NCI-H2196 treated with DMSO at 0.1 percent for 48 hours (cell line): ENCODE data around the gene DKK3.

ENCODE experiments used
- DNase-seq: peaks from one replicate; lab custom pipeline; 2025; ENCODE audit not compliant: unreplicated experiment; lab: John Stamatoyannopoulos, UW

The DKK3 gene

GRCh38 chr11:11969380-11970215 lies 38.8 kb downstream of the DKK3 start:
- no peak for DNase-seq

GRCh38 chr11:11968511-11969280 lies 39.7 kb downstream of the DKK3 start:
- no peak for DNase-seq

DNA sequence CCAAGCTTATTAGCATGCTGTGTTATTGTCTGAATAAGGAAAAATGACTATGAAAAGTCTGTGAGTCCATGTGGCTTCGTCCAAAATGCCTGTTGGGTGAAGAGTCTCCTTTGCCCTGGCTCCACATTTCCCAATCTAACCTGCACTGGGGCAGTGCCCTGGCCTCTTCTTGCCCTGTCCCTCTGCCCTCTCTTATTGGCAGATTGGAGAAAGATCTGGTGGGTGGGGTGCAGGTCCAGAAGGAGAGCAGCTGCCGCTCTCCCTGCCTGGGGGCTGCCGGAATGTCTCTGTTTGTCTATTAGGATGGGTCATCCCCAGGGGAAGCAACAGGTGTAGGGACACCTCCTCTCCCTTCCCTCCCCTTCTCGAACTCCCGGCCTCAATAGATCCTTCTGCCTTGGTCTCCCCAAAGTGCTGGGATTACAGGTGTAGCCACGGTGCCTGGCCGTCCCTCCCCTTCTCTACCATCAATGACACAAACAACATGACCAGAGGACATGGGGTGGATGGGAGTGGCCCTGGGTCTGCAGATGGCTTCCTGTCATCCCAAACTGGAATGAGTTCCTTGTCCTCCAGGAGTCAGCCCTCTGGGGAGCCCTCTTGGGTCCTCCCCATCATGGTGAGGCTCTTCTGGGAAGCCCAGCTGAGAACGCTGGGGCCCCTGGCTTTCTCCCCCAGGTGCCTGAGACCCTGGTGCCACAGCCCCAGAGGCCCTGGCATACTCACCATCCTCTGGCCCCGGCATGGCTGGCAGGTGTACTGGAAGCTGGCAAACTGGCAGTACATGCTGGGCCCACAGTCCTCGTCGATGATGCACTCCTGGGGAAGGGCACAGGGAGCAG lies 40.5 kb downstream of the DKK3 start:
- no peak for DNase-seq

- DNase-seq = peak; percentile 10
These were observed 41.4 kb downstream of the DKK3 start for GRCh38 chr11:11966826-11967668.

- DNase-seq = no peak
These were observed 42.1 kb downstream of the DKK3 start for GRCh38 chr11:11966354-11966741.

DNA sequence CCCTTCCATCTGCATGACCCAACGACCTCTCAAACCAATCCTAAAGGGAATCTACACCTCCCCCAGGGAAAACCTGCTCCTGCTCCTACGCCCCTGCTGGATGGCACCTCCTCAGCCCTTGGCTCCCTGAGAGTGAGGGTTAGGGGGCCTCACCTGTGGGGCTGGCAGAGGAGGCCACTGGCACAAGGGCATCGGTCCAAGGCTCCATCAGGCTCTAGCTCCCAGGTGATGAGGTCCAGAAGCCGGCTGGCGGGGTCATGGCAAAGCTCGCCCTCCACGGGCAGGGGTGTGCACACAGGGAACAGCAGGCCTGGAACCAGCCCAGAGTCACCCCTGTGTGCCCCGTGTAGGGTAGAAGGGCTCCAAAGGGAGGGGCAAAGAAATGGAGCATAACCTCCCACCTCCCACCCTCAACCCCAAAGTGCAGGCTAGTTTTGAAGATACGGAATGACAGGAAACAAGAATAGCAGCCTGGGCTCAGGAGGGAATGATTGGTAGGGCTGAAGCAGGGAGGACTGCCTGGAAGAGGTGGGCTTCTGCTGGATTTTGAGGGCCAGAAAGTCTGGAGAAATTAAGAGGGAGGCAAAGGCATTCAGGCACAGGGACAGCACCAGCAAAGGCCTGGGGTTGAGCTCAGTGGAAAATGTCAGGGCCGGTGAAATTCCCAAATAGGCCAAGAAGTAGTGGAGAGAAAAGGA lies 42.6 kb downstream of the DKK3 start:
- DNase-seq = no peak

DNA sequence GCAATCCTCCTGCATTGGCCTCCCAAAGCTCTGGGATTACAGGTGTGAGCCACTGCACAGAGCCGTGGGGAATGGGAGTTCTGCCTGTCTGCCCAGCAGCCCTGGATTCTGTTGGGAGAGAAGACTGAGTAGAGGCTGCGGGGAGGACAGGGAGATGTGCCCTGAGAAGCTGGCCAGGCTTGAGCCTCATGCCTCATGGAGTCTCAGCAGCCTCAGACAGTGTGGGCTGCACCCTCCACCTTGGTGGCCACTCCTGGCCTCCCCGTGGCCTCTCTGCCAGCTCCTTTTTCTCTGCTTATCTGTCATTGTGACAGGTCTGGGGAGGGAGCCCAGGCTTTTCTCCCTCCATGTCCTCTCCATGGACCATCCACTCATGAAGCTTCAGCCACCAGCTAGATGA lies 43.2 kb downstream of the DKK3 start:
- no peak for DNase-seq

- DNase-seq = no peak
These were observed 43.7 kb downstream of the DKK3 start for GRCh38 chr11:11964774-11965150.

- no peak for DNase-seq
These were observed 44.3 kb downstream of the DKK3 start for GRCh38 chr11:11963842-11964773.

GRCh38 chr11:11963067-11963466 lies 45.4 kb downstream of the DKK3 start:
- no peak for DNase-seq

- DNase-seq = no peak
These were observed 46.9 kb downstream of the DKK3 start for GRCh38 chr11:11961399-11962028.

DNA sequence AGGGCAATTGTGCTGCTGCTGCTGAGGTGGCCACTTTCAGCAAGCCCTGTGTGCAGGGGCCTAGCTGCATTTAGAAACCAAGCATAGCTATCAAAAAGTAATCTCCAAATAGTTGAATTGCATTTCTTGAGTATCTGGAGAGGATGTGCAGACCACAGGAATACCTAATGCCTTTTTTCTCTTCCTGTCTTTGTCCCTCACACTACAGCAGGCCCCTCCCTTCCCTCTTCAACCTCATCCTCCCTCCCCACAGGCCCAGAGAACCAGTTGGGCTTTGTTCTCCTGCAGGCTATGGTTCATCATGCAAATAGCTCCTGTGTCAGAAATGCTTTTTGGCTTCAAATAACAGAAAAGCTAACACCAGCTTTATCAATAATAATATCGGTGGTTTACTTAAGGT lies 47.7 kb downstream of the DKK3 start:
- no peak for DNase-seq

GRCh38 chr11:11959601-11960000 lies 48.8 kb downstream of the DKK3 start:
- no peak for DNase-seq

GRCh38 chr11:11958403-11959231 lies 49.8 kb downstream of the DKK3 start:
- DNase-seq = no peak

DNA sequence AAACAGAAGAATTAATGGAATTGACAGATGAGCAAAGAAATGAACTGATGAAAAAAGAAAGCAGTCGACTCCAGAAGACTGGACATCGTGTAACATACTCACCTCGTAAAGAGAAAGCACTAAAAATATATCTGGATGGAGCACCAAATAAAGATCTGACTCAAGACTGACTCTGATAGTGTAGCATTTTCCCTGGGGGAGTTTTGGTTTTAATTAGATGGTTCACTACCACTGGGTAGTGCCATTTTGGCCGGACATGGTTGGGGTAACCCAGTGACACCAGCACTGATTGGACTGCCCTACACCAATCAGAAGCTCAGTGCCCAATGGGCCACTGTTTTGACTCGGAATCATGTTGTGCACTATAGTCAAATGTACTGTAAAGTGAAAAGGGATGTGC lies 52.4 kb downstream of the DKK3 start:
- DNase-seq = no peak

DNA sequence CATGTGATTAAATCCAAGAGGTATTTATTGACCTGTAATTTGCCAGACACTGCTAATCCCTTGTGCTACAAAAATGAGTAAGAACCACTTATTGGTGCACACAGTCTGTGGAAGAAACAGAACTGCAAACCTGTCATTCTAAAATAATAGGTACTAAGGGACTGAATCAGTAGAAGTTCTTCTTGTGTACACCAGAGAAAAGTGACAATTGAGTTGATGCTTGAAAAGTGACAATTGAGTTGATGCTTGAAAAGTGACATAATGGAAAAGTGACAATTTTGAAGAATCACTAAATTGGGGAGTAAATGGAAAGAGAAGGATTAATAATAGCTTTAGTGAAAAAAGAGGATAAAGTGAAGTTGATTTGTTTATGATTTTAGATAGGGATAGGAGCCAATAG lies 56.4 kb downstream of the DKK3 start:
- DNase-seq = no peak

GRCh38 chr11:11949482-11949881 lies 58.9 kb downstream of the DKK3 start:
- DNase-seq = no peak
